ENCODE data around the gene MBTPS2.

Gene MBTPS2

DNA sequence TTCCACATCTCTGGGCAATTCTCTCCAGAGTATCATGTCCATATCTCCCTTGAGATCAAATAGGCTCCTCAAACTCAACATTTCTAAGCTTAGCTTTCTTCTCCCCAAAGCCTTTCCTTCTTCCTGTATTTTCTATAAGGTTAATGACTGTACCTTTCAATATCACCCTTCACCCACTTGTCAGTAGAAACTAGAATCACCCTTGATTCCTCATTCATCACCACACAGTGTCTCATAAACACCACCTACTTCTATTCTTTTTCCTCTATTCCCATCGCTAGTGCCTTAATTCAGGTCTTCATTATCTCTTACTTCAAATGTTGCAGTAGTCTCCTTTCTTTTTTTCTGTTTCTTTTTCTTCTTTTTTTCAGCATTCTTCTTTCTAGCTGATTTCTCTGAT is 72.8 kb downstream of the MBTPS2 start:
- H3K36me3 ChIP-seq (ENCODE audit: control insufficient read depth in 2 of 2, insufficient read depth in 1 of 2, low read length in 2 of 2) = no peaks in the 10 kb centered on the region; a peak in 1 of 3 replicates
- H3K27ac ChIP-seq (ENCODE audit: extremely low read depth, low read depth, low read length) = no peak overlapping the region
- TF ChIP-seq ZNF514 (tag by site-specific recombination; IDR thresholded peaks at IDR 0.05) = no peak
- no peak for TF ChIP-seq ZNF837 (tag by site-specific recombination; IDR thresholded peaks at IDR 0.05)
- no peak for TF ChIP-seq ZBTB48 (tag by site-specific recombination; IDR thresholded peaks at IDR 0.05)
- TF ChIP-seq HOXD13 (CRISPR knock-in tag; IDR thresholded peaks at IDR 0.05; ENCODE audit: borderline replicate concordance) = no peak
- TF ChIP-seq ZNF423 (tag by site-specific recombination; IDR thresholded peaks at IDR 0.05) = no peak
- no peak for TF ChIP-seq GLIS1 (tag by site-specific recombination; IDR thresholded peaks at IDR 0.05)
- TF ChIP-seq, protein P1, sequence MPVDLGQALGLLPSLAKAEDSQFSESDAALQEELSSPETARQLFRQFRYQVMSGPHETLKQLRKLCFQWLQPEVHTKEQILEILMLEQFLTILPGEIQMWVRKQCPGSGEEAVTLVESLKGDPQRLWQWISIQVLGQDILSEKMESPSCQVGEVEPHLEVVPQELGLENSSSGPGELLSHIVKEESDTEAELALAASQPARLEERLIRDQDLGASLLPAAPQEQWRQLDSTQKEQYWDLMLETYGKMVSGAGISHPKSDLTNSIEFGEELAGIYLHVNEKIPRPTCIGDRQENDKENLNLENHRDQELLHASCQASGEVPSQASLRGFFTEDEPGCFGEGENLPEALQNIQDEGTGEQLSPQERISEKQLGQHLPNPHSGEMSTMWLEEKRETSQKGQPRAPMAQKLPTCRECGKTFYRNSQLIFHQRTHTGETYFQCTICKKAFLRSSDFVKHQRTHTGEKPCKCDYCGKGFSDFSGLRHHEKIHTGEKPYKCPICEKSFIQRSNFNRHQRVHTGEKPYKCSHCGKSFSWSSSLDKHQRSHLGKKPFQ (tag by site-specific recombination; IDR thresholded peaks at IDR 0.05) = no peak
- TF ChIP-seq, protein P2, sequence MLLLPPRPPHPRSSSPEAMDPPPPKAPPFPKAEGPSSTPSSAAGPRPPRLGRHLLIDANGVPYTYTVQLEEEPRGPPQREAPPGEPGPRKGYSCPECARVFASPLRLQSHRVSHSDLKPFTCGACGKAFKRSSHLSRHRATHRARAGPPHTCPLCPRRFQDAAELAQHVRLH (tag by site-specific recombination; IDR thresholded peaks at IDR 0.05) = no peak
- no peak for TF ChIP-seq ZNF112 (tag by site-specific recombination; IDR thresholded peaks at IDR 0.05)
- no peak for TF ChIP-seq ZNF610 (tag by site-specific recombination; IDR thresholded peaks at IDR 0.05; ENCODE audit: borderline replicate concordance)
- no peak for TF ChIP-seq ZNF311 (tag by site-specific recombination; IDR thresholded peaks at IDR 0.05; ENCODE audit: borderline replicate concordance)
- no peak for TF ChIP-seq FEZF1 (tag by site-specific recombination; IDR thresholded peaks at IDR 0.05)
- TF ChIP-seq ZNF174 (tag by site-specific recombination; IDR thresholded peaks at IDR 0.05) = no peak
- no peak for TF ChIP-seq MZF1 (tag by site-specific recombination; IDR thresholded peaks at IDR 0.05; ENCODE audit: borderline replicate concordance)
- no peak for TF ChIP-seq ZNF391 (tag by site-specific recombination; IDR thresholded peaks at IDR 0.05; ENCODE audit: borderline replicate concordance, low read depth)
- TF ChIP-seq, protein P3, sequence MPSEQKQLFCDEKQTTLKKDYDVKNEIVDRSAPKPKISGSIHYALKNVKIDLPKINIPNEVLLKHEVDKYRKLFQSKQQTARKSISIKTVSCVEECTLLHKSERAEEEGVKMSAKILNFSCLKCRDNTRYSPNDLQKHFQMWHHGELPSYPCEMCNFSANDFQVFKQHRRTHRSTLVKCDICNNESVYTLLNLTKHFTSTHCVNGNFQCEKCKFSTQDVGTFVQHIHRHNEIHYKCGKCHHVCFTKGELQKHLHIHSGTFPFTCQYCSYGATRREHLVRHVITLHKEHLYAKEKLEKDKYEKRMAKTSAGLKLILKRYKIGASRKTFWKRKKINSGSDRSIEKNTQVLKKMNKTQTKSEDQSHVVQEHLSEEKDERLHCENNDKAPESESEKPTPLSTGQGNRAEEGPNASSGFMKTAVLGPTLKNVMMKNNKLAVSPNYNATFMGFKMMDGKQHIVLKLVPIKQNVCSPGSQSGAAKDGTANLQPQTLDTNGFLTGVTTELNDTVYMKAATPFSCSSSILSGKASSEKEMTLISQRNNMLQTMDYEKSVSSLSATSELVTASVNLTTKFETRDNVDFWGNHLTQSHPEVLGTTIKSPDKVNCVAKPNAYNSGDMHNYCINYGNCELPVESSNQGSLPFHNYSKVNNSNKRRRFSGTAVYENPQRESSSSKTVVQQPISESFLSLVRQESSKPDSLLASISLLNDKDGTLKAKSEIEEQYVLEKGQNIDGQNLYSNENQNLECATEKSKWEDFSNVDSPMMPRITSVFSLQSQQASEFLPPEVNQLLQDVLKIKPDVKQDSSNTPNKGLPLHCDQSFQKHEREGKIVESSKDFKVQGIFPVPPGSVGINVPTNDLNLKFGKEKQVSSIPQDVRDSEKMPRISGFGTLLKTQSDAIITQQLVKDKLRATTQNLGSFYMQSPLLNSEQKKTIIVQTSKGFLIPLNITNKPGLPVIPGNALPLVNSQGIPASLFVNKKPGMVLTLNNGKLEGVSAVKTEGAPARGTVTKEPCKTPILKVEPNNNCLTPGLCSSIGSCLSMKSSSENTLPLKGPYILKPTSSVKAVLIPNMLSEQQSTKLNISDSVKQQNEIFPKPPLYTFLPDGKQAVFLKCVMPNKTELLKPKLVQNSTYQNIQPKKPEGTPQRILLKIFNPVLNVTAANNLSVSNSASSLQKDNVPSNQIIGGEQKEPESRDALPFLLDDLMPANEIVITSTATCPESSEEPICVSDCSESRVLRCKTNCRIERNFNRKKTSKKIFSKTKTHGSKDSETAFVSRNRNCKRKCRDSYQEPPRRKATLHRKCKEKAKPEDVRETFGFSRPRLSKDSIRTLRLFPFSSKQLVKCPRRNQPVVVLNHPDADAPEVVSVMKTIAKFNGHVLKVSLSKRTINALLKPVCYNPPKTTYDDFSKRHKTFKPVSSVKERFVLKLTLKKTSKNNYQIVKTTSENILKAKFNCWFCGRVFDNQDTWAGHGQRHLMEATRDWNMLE (tag by site-specific recombination; conservative IDR thresholded peaks at IDR 0.05; ENCODE audit: low read depth) = no peak
- CTCF ChIA-PET = no interaction called here
- POLR2A ChIA-PET = no interaction called here
- no peak overlapping the region for H3K4me3 ChIP-seq (ENCODE audit: low read depth, low read length)
- H3K9me3 ChIP-seq (ENCODE audit: control insufficient read depth, insufficient read depth, low read depth, low read length) = no peaks in the 10 kb centered on the region
- H3K4me1 ChIP-seq (ENCODE audit: control insufficient read depth, insufficient read depth, low read length) = no peaks in the 10 kb centered on the region

DNA sequence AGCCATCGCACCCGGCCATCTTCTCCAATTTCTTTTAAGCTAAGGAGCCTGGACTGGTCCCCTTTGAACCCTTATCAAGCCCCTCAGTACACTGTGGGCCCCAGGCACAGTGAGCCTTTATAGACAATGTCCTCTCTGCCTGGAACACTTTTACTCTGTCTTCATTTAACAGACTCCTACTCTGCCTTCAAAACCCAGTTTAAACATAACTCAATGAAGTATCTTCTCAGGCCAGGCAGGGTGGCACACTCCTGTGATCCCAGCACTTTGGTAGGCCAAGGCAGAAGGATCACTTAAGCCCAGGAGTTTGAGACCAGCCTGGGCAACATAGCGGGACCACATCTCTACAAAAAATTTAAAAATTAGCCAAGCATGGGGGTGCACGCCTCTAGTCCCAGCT is 73.6 kb downstream of the MBTPS2 start:
- Histone ChIP-seq H3K36me3 (ENCODE audit: control insufficient read depth in 2 of 2, insufficient read depth in 1 of 2, low read length in 2 of 2) (no peaks in the 10 kb centered on the region; a peak in 1 of 3 replicates), H3K27ac (ENCODE audit: extremely low read depth, low read depth, low read length) (no peak overlapping the region), H3K4me3 (ENCODE audit: low read depth, low read length) (no peak overlapping the region), H3K9me3 (ENCODE audit: control insufficient read depth, insufficient read depth, low read depth, low read length) (no peaks in the 10 kb centered on the region), H3K4me1 (ENCODE audit: control insufficient read depth, insufficient read depth, low read length) (no peaks in the 10 kb centered on the region)
- POLR2A ChIA-PET = no interaction called here
- CTCF ChIA-PET = no interaction called here
- TF ChIP-seq ZSCAN23 (tag by site-specific recombination; IDR thresholded peaks at IDR 0.05) = no peak
- TF ChIP-seq ZFP3 (tag by site-specific recombination; IDR thresholded peaks at IDR 0.05; ENCODE audit: low read depth) = peak; percentile 70; the same call in 1 of the 2 replicates
